AG20443 (cell line): ENCODE measurements around the gene ZNF333.
"Not testable (repeated sequence)": the region's sequence is repeated elsewhere in the genome, so short reads cannot be mapped to it uniquely, and the experiment has no call there.

ENCODE experiments used
- DNase-seq: peaks from one replicate; pipeline ENCODE4 v3.0.0; 2012; ENCODE audit warnings: low spot score, mixed read lengths

ZNF333 gene

GRCh38 chr19:14699641-14700040 lies 9.8 kb downstream of the ZNF333 start:
- DNase-seq: no peak

- no peak for DNase-seq
Measured at GRCh38 chr19:14700711-14701375, 11.0 kb downstream of the ZNF333 start.

- no peak for DNase-seq
Measured at GRCh38 chr19:14703833-14704232, 14.0 kb downstream of the ZNF333 start.

GRCh38 chr19:14704450-14704849 lies 14.6 kb downstream of the ZNF333 start:
- no peak for DNase-seq

- DNase-seq: no peak
Measured at GRCh38 chr19:14715841-14716240, 26.0 kb downstream of the ZNF333 start.

- DNase-seq: no peak
Measured at GRCh38 chr19:14718522-14719116, 28.8 kb downstream of the ZNF333 start.

GRCh38 chr19:14719162-14719561 lies 29.3 kb downstream of the ZNF333 start:
- DNase-seq: no peak

- no peak for DNase-seq
Measured at GRCh38 chr19:14722127-14722526, 32.3 kb downstream of the ZNF333 start.

- DNase-seq: no peak
Measured at GRCh38 chr19:14728595-14728994, 38.7 kb downstream of the ZNF333 start.

GRCh38 chr19:14731200-14731599 lies 41.4 kb downstream of the ZNF333 start:
- DNase-seq: no peak

- no peak for DNase-seq
Measured at GRCh38 chr19:14732510-14732909, 42.7 kb downstream of the ZNF333 start.

GRCh38 chr19:14733574-14733973 lies 43.7 kb downstream of the ZNF333 start:
- no peak for DNase-seq

GRCh38 chr19:14735915-14736314 lies 46.1 kb downstream of the ZNF333 start:
- DNase-seq: no peak

- DNase-seq: no peak
Measured at GRCh38 chr19:14746886-14747285, 57.0 kb downstream of the ZNF333 start.

- DNase-seq: no peak
Measured at GRCh38 chr19:14748601-14749000, 58.8 kb downstream of the ZNF333 start.

- DNase-seq: no peak
Measured at GRCh38 chr19:14758816-14759215, 69.0 kb downstream of the ZNF333 start.

- DNase-seq: no peak
Measured at GRCh38 chr19:14761607-14762006, 71.8 kb downstream of the ZNF333 start.

GRCh38 chr19:14762111-14762510 lies 72.3 kb downstream of the ZNF333 start:
- DNase-seq: no peak

GRCh38 chr19:14763497-14764145 lies 73.8 kb downstream of the ZNF333 start:
- DNase-seq: no peak

- DNase-seq: no peak
Measured at GRCh38 chr19:14764401-14764800, 74.6 kb downstream of the ZNF333 start.

GRCh38 chr19:14765403-14765802 lies 75.6 kb downstream of the ZNF333 start:
- DNase-seq: not testable (repeated sequence)

GRCh38 chr19:14765841-14766240 lies 76.0 kb downstream of the ZNF333 start:
- DNase-seq: not testable (repeated sequence)

- no peak for DNase-seq
Measured at GRCh38 chr19:14767466-14767971, 77.7 kb downstream of the ZNF333 start.
